ENCODE data around the gene EGFLAM. TPM values are rescaled to one million over a fixed set of nuclear protein-coding genes. Genes with fewer than 3 reads are reported as not detected.

The EGFLAM gene
- total and polyA plus RNA-seq, 2 of the 4 experiments (the other 2 are of a cell fraction) = 0.77 to 1.1 TPM

GRCh38 chr5:38307845-38308244, 49.5 kb downstream of the EGFLAM start:
- intact Hi-C loops (cut with micrococcal nuclease) = no loop called here
- in situ Hi-C loops (cut with MboI; ENCODE audit: low sequenced_read_pairs) = no loop called here
- Histone ChIP-seq H3K4ac (ENCODE audit: low read depth, low read length) (no peak overlapping the region), H2AK9ac (replicated peaks; ENCODE audit: low read depth, low read length, poor library complexity) (no peak overlapping the region), H3K36me3 (ENCODE audit: control insufficient read depth, insufficient read depth, low read length) (no peaks in the 10 kb centered on the region), H3K79me1 (ENCODE audit: low read depth in 1 of 2, low read length in 2 of 2) (no peaks in the 10 kb centered on the region), H2BK15ac (ENCODE audit: low read depth, low read length) (no peak overlapping the region), H4K91ac (ENCODE audit: insufficient read depth, low read depth, low read length) (no peak overlapping the region), H2BK5ac (ENCODE audit: low read depth, low read length, poor library complexity, severe bottlenecking) (no peak overlapping the region), H3K27me3 (ENCODE audit: control insufficient read depth, insufficient read depth, low read length) (no peaks in the 10 kb centered on the region; the same call in 1 of the 2 replicates), H2BK120ac (ENCODE audit: low read depth, low read length) (no peak overlapping the region), H3K23ac (ENCODE audit: low read depth, low read length) (no peak overlapping the region), H3K9ac (ENCODE audit: low read depth, low read length) (no peak overlapping the region), H3K4me3 (ENCODE audit: insufficient read depth, low read depth, low read length) (no peak overlapping the region), H4K20me1 (ENCODE audit: insufficient read depth, low read length) (no peaks in the 10 kb centered on the region), H2AK5ac (ENCODE audit: low read depth, low read length) (no peak overlapping the region), H3K4me2 (ENCODE audit: low read depth, low read length) (no peak overlapping the region), H3K56ac (ENCODE audit: extremely low read depth, insufficient read depth, low read length) (no peak overlapping the region), H4K8ac (ENCODE audit: low read depth in 2 of 2, low read length in 2 of 2) (no peak overlapping the region), H2BK20ac (ENCODE audit: low read depth, low read length) (no peak overlapping the region), H3K9me3 (ENCODE audit: control insufficient read depth, insufficient read depth, low read length) (peaks cover 2% of the 10 kb centered on the region; the same call in 1 of the 2 replicates), H4K5ac (ENCODE audit: low read depth, low read length) (no peak overlapping the region), H3K4me1 (ENCODE audit: control insufficient read depth, insufficient read depth, low read length) (no peaks in the 10 kb centered on the region), H3K18ac (ENCODE audit: low read depth, low read length) (no peak overlapping the region), H3K9me1 (ENCODE audit: insufficient read depth, low read length) (no peaks in the 10 kb centered on the region), H2AFZ (replicated peaks; ENCODE audit: low read length, poor library complexity) (no peak overlapping the region), H3K14ac (replicated peaks; ENCODE audit: low read depth, low read length) (no peak overlapping the region), H3K27ac (ENCODE audit: insufficient read depth, low read length) (no peak overlapping the region)
- no TSS peak for BruUV-seq (replicated peaks)
- TF ChIP-seq RAD21 (IDR thresholded peaks at IDR 0.05; ENCODE audit: low read length) (no peak), CTCF (conservative IDR thresholded peaks at IDR 0.05; ENCODE audit: low read depth, low read length) (no peak)
- CTCF ChIA-PET = no interaction called here
- POLR2A ChIA-PET (ENCODE audit: unreplicated experiment) = no interaction called here
- ATAC-seq (ENCODE audit: low read depth) (no peak), DNase-seq (no peak)
- dilution Hi-C loops (cut with HindIII; ENCODE audit: low sequenced_read_pairs, unreplicated experiment) = no loop called here
- no CpG with 5 or more reads among the region's 1 CpG for WGBS, 2 experiments (ENCODE audit: extremely low coverage in 2 of 2, insufficient read length in 1 of 2)

Data from IMR-90 (cell line).